NCI-H2029 (cell line): ENCODE results near the gene PSMG2.

Experiments used
- DNase-seq: peaks from one replicate; lab custom pipeline; 2025; lab: John Stamatoyannopoulos, UW

PSMG2 gene

DNA sequence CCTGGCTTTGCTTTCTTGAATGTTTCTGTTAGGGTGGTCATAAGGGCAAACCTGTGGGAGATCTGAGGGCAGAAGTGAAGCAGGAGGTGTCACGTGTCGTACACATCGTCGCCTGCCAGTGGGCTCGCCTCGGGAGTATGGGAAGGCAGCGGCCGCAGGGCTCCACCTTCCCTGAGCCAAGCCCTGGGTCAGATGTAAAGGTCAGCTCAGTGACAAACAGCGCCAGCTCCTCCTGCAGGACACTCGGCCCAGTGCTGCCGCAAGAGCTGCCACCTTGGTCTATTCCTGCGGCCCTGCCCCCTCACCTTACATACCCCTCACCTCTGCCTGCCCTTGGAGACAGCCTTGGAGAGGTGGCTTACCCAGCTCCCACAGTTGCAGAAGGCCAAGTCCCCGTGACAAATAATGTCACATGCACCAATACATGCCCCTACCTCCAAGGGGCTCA, 64.2 kb downstream of the PSMG2 start:
- DNase-seq = no peak

DNA sequence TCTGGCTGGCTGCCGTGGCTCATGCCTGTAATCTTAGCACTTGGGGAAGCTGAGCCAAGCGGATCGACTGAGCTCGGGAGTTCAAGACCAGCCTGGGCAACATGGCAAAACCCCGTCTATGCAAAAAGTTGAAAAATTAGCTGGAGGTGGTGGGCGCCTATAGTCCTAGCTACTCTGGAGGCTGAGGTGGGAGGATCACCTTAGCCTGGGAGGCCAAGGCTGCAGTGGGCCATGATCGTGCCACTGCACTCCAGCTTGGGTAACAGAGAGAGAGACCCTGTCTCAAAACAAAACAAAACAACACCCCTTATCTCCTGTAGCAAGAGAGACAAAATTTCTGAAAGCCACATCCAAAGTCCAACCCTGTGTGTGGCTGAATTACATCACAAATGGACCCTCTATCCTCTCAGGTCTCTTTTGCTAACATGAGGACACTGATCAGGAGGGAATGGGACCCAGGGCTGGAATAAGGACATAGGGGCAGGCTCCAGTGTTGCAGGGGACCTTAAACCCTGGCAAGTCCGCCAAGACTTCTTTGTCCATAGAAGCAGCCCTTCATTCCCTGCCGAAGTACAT, 64.8 kb downstream of the PSMG2 start:
- DNase-seq = no peak

DNA sequence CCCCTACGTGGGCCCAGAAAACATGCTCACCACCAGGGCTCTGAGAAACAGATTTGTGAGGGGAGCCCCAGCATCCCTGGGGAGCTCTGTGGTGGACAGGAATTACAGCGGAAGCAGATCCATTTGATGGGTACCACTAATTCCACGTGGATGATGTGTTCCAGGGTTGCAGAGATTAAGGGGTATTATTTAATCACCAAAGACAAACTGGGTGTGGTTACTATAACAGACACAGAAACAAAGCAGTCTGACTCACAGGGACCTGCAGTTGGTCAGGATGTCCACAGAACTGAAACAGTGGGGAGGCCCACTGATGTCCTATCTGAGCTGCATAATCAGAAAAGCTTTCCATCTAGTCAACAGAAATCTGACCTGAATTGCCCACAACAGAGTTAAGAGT, 65.8 kb downstream of the PSMG2 start:
- no peak for DNase-seq

DNA sequence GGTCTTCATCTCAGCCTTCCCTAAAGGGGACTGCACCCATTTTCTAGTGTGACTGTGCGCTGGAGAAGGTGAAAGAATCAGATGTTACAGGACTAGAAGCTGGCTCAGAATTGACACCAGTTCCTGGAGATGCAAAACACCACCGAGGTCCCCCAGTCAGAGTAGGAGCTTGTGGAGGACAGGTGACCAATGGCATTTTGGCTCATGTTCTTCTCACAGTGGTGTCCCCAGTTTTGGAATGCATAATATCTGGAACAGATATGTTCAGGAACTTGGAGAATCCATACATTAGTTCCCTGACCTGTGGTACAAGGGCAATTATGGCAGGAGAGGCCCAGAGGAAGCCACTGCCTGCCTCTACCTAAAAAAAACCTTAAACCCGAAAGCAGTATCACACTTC, 66.3 kb downstream of the PSMG2 start:
- DNase-seq = no peak

DNA sequence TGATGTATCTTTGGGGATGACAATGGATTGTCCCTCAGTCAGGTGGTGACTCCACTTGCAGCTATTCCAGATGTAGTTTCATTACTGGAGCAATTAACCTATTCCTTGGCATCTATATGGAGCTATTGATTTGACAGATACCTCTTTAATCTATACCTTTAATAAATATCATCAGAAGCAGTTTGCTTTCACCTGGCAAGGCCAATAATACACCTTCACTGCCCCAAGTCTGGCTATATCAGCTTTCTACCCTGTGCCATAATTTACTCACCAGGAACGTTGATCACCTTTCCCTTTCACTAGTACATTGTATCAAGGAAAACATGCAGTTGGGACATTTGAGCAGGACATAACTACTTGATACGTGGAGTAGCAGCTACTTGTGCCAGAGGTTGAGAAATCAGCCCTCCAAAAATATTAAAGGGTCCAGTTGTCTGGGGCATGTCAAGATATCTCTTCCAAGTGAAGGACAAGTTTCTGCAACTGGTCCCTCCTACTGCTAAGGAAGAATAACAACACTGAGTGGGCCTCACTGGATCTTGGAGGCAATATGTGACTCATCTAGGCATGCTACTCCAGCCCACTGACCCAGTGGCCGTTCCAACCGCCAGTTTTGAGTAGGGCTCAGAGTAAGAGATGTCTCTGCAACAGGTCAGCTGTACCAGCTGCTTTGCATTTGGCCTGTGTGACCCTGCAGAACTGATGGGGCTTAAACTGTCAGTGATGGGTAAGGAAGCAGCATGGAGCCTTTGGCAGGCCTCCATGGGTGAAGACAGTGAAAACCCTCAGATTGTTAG, 67.0 kb downstream of the PSMG2 start:
- DNase-seq = no peak

DNA sequence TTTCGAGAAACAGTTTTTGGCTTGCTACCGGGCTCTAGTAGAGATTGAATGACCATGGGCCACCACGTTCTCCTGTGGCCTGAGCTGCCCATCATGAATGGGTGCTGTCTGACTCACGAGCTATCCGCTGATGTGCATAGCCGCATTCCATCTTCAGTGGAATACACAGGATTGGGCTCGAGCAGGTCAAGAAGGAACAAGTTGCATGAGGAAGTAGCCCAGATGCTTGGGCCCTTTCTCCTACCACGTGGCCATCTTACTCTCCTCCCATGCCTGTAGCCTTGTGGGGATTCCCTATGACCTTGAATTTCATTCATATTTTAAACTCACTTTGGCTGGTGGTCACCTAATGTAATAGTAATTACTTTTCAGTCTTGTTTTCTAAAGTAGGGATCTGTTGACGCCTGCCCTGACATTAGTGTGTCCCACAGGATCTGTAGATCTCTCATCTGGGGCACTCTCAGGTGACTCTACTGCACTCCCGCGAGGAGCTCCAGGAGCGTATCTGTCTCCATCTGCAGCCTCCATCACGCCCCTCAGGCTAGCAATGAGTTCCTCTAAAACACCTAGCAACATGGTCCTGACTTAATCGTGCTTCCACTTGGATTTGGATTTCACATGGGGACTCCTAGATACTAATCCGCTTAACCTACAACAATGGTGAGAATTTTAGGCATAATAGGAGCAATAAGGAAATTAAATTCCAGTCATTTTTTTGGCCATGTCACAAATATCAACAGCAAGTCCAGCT, 67.8 kb downstream of the PSMG2 start:
- DNase-seq = no peak

DNA sequence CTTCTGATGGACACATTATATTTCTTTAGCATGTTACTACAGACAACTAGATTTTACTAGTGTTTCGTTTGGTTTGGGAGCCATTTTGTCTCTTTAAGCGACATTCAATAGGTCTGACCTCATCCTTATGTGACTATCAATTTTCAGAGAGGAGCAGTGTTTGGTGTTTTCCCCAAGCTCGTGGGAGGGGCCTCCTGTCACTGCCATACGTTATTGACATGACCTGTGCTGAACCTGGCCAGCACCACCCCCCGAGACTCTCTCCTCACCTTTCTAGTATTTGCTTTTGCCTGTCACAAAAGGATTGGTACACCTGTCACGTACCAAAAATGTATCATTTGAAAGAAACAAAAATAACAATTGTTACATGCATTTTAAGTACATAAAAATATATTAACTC, 69.3 kb downstream of the PSMG2 start:
- DNase-seq = no peak

DNA sequence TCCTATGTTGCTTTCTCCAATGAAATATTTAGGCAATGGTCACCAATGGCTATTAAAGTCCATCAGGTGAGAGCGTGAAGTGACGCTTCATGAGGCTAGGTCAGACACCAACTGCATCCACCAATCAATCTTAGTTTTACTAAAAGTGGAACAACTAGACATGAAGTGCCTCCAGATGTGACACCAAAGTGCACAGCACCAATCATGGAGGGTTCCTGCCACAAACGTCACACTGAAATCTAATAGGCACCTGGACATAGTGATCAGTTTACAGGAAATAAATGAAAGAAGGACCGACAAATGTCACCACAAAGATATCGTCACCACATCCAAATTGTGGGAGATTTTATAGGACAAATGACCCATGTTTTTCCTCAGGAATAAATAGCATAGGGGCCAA, 70.5 kb downstream of the PSMG2 start:
- DNase-seq = no peak

DNA sequence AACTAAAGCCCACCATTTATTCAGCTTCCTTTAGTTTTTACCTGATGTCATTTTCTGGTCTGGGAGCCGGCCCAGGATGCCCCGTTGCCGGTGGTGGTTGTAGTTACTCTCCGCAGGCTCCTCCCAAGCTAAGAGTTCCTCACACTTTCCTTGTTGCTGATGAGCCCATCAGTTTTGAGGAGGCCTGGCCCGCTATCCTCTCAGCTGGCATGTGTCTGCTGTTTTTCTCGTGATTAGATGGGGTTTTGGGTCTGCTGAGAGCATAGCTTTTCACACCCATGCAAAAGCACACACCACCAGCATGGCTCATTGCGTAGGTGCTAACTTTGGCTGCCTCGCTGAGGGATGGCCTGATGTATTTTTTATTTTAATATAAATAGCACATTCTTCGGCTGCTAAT, 72.1 kb downstream of the PSMG2 start:
- no peak for DNase-seq
